Measurements from ENCODE around the gene SLC16A9. TPM values are rescaled to one million over a fixed set of nuclear protein-coding genes. Genes with fewer than 3 reads are reported as not detected.
"Not testable (repeated sequence)": the region's sequence is repeated elsewhere in the genome, so short reads cannot be mapped to it uniquely, and the experiment has no call there.

SLC16A9 gene
- total RNA-seq, 2 donors from 2014 or later: 0.90 to 1.5 TPM

DNA sequence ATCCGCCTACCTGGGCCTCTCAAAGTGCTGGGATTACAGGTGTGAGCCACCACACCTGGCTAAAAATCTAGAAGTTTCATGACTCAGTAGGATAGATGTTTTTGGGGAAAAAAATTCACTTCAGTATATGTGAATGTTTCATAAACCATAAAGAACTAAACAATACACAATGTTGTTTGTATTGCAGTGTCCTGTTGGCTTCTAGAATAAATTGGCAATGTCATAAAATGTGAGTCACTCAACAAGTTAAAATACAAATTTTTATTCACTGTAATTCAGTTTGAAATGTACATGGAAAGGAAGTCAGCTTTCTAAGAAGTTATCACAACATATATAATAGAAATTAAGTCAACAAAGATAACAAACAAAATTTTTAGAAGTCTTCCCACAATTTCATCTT, 27.1 kb upstream of the SLC16A9 start:
- TF ChIP-seq, protein P1, sequence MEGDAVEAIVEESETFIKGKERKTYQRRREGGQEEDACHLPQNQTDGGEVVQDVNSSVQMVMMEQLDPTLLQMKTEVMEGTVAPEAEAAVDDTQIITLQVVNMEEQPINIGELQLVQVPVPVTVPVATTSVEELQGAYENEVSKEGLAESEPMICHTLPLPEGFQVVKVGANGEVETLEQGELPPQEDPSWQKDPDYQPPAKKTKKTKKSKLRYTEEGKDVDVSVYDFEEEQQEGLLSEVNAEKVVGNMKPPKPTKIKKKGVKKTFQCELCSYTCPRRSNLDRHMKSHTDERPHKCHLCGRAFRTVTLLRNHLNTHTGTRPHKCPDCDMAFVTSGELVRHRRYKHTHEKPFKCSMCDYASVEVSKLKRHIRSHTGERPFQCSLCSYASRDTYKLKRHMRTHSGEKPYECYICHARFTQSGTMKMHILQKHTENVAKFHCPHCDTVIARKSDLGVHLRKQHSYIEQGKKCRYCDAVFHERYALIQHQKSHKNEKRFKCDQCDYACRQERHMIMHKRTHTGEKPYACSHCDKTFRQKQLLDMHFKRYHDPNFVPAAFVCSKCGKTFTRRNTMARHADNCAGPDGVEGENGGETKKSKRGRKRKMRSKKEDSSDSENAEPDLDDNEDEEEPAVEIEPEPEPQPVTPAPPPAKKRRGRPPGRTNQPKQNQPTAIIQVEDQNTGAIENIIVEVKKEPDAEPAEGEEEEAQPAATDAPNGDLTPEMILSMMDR (IDR thresholded peaks at IDR 0.05): no peak
- H3K27ac ChIP-seq: no peak overlapping the region
- no peak for DNase-seq (ENCODE audit: low spot score)
- H3K4me3 ChIP-seq: no peak overlapping the region
- no peaks in the 10 kb centered on the region for H3K27me3 ChIP-seq
- H3K36me3 ChIP-seq: no peaks in the 10 kb centered on the region
- H3K9me3 ChIP-seq: no peaks in the 10 kb centered on the region
- no peaks in the 10 kb centered on the region for H3K4me1 ChIP-seq

DNA sequence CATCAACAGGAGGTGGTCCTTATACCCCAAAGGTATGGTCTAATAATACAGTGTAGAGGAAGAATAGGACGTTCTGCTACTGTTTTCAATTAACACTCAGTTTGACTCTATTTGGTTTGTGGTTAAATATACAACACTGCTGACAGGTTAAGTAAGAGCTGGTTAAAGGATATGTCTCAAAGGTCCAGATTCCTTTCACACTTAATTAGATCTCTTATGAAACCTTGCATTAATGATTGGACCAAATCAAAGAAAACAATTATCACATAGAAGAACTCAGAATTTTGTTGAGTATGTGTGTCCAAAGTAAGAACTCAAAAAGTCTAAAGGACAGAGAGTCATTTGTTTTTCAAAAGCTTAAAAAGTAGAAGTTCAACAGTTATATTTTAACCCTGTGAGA, 25.6 kb upstream of the SLC16A9 start:
- Histone ChIP-seq H3K9me3 (no peaks in the 10 kb centered on the region), H3K27ac (no peak overlapping the region), H3K4me1 (no peaks in the 10 kb centered on the region), H3K36me3 (no peaks in the 10 kb centered on the region), H3K27me3 (no peaks in the 10 kb centered on the region), H3K4me3 (no peak overlapping the region)
- TF ChIP-seq, protein P1 (IDR thresholded peaks at IDR 0.05): no peak
- no peak for DNase-seq (ENCODE audit: low spot score)

DNA sequence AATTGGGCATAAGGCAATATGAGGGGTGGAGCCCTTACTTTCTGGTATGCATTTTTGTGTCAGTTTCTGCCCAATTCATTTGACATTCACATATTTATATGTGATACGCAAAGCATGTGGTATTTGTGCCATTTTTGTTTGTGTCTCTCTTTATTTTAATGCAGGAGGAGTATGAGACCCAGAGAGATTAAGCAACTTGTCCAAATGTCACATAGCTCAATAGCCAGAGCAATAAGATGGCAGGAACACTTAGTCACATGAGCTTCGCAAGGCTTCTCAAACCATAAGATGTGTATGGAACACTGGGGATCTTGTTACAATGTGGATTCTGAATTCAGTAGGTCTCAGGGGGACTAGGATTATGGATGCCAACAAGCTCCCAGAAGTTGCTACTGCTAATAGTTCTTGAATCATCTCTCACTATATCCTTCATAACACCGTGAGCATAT, 24.4 kb upstream of the SLC16A9 start:
- Histone ChIP-seq H3K9me3 (no peaks in the 10 kb centered on the region), H3K27ac (no peak overlapping the region), H3K36me3 (no peaks in the 10 kb centered on the region), H3K4me1 (no peaks in the 10 kb centered on the region), H3K27me3 (no peaks in the 10 kb centered on the region), H3K4me3 (no peak overlapping the region)
- no peak for DNase-seq (ENCODE audit: low spot score)
- TF ChIP-seq, protein P1 (IDR thresholded peaks at IDR 0.05): no peak

DNA sequence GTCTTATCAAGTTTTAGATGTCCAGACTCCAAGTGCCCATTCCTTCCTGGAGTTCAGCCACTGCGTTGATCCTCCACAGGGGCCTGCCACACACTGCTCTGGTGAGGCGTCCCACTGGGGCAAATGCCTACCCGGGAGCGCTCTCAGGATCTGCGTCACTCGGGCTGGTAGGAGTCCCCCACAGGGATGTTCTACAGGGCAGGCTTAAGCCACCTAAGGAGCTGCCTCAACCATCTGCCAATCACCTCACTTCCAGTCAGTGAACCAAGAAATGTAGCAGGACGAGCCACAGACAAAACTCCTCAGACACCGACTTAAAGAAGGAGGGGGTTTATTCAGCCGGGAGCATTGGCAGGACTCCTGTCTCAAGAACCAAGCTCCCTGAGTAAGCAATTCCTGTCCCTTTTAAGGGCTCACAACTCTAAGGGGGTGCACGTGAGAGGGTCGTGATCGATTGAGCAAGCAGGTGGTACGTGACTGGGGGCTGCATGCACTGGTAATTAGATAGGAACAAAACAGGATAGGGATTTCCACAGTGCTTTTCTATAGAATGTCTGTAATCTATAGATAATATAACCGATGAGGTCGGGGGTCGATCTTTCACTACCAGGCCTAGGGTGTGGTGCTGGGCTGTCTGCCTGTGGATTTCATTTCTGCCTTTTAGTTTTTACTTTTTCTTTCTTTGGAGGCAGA, 23.8 kb upstream of the SLC16A9 start:
- not testable (repeated sequence) for H3K27ac ChIP-seq; H3K36me3 ChIP-seq; H3K9me3 ChIP-seq; H3K27me3 ChIP-seq; H3K4me1 ChIP-seq; DNase-seq (ENCODE audit: low spot score); H3K4me3 ChIP-seq

DNA sequence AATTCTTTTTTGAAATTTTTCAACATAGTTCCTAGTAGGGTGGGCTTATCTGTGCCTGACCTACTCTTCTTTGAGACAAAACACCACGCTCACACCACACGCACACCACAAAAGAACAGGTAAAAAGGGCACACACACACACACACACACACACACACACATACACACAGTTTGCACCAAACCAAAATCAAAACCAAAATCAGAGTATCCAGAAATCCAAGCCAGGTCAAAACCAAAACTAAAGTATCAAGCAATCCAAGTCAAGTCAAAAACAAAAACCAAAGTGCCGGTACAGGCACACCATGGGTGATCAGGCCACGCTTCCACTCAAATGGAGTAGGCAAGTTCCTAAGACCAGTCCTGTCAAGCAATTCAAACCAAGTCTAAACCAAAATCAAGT, 23.2 kb upstream of the SLC16A9 start:
- H3K27me3 ChIP-seq; H3K4me1 ChIP-seq; H3K36me3 ChIP-seq; H3K27ac ChIP-seq; H3K9me3 ChIP-seq; DNase-seq (ENCODE audit: low spot score); H3K4me3 ChIP-seq: not testable (repeated sequence)

DNA sequence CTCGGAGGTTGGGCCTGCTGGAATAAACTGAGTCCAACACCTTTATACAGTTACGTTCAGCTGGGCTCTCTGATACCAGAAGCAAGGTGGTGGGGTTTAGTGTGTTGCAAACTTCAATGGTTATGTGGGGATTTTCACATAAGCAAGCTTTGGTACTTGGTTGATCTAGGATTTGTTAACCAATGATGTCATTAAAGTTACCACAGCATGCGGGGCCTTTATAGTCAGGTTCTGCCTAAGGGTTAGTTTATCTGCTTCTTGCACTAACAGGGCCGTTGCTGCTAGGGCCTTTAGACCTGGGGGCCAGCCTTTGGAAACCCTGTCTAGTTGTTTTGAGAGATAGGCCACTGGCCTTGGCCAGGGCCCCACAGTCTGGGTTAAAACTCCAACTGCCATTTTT, 19.5 kb upstream of the SLC16A9 start:
- not testable (repeated sequence) for H3K4me1 ChIP-seq; DNase-seq (ENCODE audit: low spot score); H3K27ac ChIP-seq; H3K4me3 ChIP-seq; H3K27me3 ChIP-seq; H3K9me3 ChIP-seq; H3K36me3 ChIP-seq

DNA sequence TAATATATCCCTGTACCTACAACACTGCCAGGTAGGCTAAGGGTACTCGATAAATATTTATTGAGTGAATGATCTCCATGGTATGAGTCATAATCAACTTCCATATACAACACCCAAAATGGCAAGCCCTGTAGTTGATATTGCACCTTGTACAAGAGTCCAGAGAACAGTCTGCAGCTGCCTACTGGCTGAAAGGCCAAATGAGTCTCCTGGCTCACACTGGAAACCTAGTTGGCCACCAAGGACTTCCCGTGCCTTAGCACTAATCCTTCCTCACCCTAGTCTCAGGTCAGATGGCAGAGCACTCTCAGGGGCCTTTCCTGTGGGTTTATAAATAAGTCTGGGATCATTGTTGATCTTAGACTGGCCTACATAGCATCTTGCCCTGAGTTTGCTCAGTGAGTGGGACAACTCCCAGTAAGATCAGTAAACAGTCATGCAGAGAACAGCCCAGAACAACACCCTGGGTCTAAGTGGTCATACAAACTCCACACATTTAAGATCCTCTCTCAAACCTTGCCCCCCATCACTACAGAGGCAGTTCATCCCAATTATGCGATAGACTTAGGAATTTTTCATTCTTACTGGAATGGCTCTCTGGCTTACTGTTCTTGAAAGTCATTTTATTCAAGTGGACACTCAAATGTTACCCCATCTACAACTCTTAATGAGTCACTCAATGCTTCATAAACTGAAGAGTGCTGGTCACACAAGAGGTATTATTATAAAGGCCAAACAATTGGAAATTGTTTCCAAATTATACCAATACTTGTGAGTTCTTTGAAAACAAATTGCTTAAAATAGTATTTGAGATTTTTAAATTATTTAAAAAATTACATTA, 14.7 kb upstream of the SLC16A9 start:
- Histone ChIP-seq H3K4me3 (no peak overlapping the region), H3K4me1 (no peaks in the 10 kb centered on the region), H3K27me3 (no peaks in the 10 kb centered on the region), H3K9me3 (peaks cover 0 to 8% of the 10 kb centered on the region in 2 donors), H3K36me3 (no peaks in the 10 kb centered on the region), H3K27ac (no peak overlapping the region)
- TF ChIP-seq, protein P1 (IDR thresholded peaks at IDR 0.05): no peak
- DNase-seq (ENCODE audit: low spot score): no peak

All from right atrium auricular region (tissue), 2 donors.